Esophagus (tissue), 2 donors: ENCODE data around the gene AOC3. TPM values are rescaled to one million over a fixed set of nuclear protein-coding genes. Genes with fewer than 3 reads are reported as not detected.
A peak's percentile ranks its signal among the peaks of the same experiment; 100 is the strongest.
"Not testable (repeated sequence)": the region's sequence is repeated elsewhere in the genome, so short reads cannot be mapped to it uniquely, and the experiment has no call there.

Source experiments
- H3K27ac ChIP-seq, 2 donors: one replicate each; pipeline ENCODE4 v1.5.1; 2013; ENCODE audit warnings: low read depth in 2 of 2, mild to moderate bottlenecking in 2 of 2, inconsistent platforms in 1 of 2, low read length in 1 of 2, moderate library complexity in 1 of 2
- H3K27me3 ChIP-seq, 2 donors: one replicate each; pipeline ENCODE4 v1.6.1; 2013; ENCODE audit warnings: low read length in 2 of 2, control low read depth in 1 of 2, mild to moderate bottlenecking in 1 of 2; ENCODE audit not compliant: insufficient read depth in 2 of 2, control insufficient read depth in 1 of 2
- H3K36me3 ChIP-seq, 2 donors: one replicate each; pipeline ENCODE4 v1.6.1; 2013; ENCODE audit warnings: low read length in 1 of 2; ENCODE audit not compliant: control insufficient read depth in 2 of 2, insufficient read depth in 2 of 2
- H3K4me1 ChIP-seq, 2 donors: one replicate each; pipeline ENCODE4 v1.6.1; 2013; ENCODE audit warnings: low read length in 1 of 2; ENCODE audit not compliant: control insufficient read depth in 2 of 2, insufficient read depth in 2 of 2
- H3K4me3 ChIP-seq, 2 donors: one replicate each; pipeline ENCODE4 v1.5.1; 2013; ENCODE audit warnings: low read length in 2 of 2, mild to moderate bottlenecking in 2 of 2, low read depth in 1 of 2, moderate library complexity in 1 of 2
- H3K9me3 ChIP-seq, 2 donors: one replicate each; pipeline ENCODE4 v1.6.1; 2013; ENCODE audit warnings: mild to moderate bottlenecking in 2 of 2, low read depth in 1 of 2, low read length in 1 of 2, moderate library complexity in 1 of 2; ENCODE audit not compliant: control insufficient read depth in 2 of 2, insufficient read depth in 1 of 2
- WGBS, 2 donors: extraction: QIAGEN DNeasy Blood & Tissue Kit; methylation state at CpG; one replicate each; pipeline ENCODE4 v1.1.7; 2013; 5-methylcytosine and 5-hydroxymethylcytosine counted together
- polyA plus RNA-seq, 2 donors: library from polyadenylated mRNA; stranded (reverse); fragments of 200-250 nt; gene quantifications; one replicate each; pipeline ENCODE4 v1.2.3, GENCODE V29; 2013
- donor health status: healthy with polysubstance abuse.
- donor health status: Bipolar disorder and iron deficiency.

Gene AOC3
- polyA plus RNA-seq, 2 donors = 9.7 to 25.3 TPM

- Histone ChIP-seq H3K9me3 (no peaks in the 10 kb centered on the region), H3K27me3 (no peaks in the 10 kb centered on the region), H3K27ac (no peak overlapping the region), H3K36me3 (no peaks in the 10 kb centered on the region), H3K4me1 (no peaks in the 10 kb centered on the region), H3K4me3 (no peak overlapping the region)
- 51 to 56% methylated on average over 15 of the region's 15 CpGs for WGBS, 2 donors
Observed at GRCh38 chr17:42886283-42887176, 35.5 kb downstream of the AOC3 start.

- Histone ChIP-seq H3K4me1 (no peaks in the 10 kb centered on the region), H3K4me3 (no peak overlapping the region), H3K27me3 (no peaks in the 10 kb centered on the region), H3K27ac (no peak overlapping the region), H3K9me3 (no peaks in the 10 kb centered on the region), H3K36me3 (no peaks in the 10 kb centered on the region)
- WGBS, 2 donors = 88 to 92% methylated on average over 7 of the region's 7 CpGs
Observed at GRCh38 chr17:42889809-42890208, 38.8 kb downstream of the AOC3 start.

- peak overlapping the region; percentile 54 to 64 for H3K27ac ChIP-seq
- no peaks in the 10 kb centered on the region for H3K36me3 ChIP-seq
- no peaks in the 10 kb centered on the region for H3K9me3 ChIP-seq
- no peaks in the 10 kb centered on the region for H3K4me1 ChIP-seq
- no peaks in the 10 kb centered on the region for H3K27me3 ChIP-seq
- WGBS, 2 donors = 52 to 56% methylated on average over 10 of the region's 10 CpGs
- no peak overlapping the region for H3K4me3 ChIP-seq
Observed at GRCh38 chr17:42891539-42892152, 40.6 kb downstream of the AOC3 start.

- WGBS, 2 donors = 45 to 55% methylated on average over 4 of the region's 4 CpGs
- H3K27ac ChIP-seq = no peak overlapping the region
- no peaks in the 10 kb centered on the region for H3K27me3 ChIP-seq
- no peaks in the 10 kb centered on the region for H3K9me3 ChIP-seq
- H3K36me3 ChIP-seq = no peaks in the 10 kb centered on the region
- H3K4me3 ChIP-seq = no peak overlapping the region
- H3K4me1 ChIP-seq = no peaks in the 10 kb centered on the region
Observed at GRCh38 chr17:42893359-42893758, 42.4 kb downstream of the AOC3 start.

GRCh38 chr17:42894283-42895184, 43.5 kb downstream of the AOC3 start:
- Histone ChIP-seq H3K27me3 (no peaks in the 10 kb centered on the region), H3K4me3 (no peak overlapping the region), H3K4me1 (no peaks in the 10 kb centered on the region), H3K9me3 (no peaks in the 10 kb centered on the region), H3K36me3 (no peaks in the 10 kb centered on the region), H3K27ac (no peak overlapping the region)
- WGBS, 2 donors = 68 to 82% methylated on average over 12 of the region's 12 CpGs

GRCh38 chr17:42895185-42895555, 44.2 kb downstream of the AOC3 start:
- no peak overlapping the region for H3K27ac ChIP-seq
- H3K9me3 ChIP-seq = no peaks in the 10 kb centered on the region
- H3K27me3 ChIP-seq = no peaks in the 10 kb centered on the region
- no peaks in the 10 kb centered on the region for H3K4me1 ChIP-seq
- H3K36me3 ChIP-seq = no peaks in the 10 kb centered on the region
- no peak overlapping the region for H3K4me3 ChIP-seq
- WGBS, 2 donors = 14 to 20% methylated on average over 2 of the region's 2 CpGs

- 83 to 88% methylated on average over 7 of the region's 7 CpGs for WGBS, 2 donors
- Histone ChIP-seq H3K4me1 (no peaks in the 10 kb centered on the region), H3K27me3 (no peaks in the 10 kb centered on the region), H3K27ac (no peak overlapping the region), H3K36me3 (no peaks in the 10 kb centered on the region), H3K9me3 (no peaks in the 10 kb centered on the region), H3K4me3 (no peak overlapping the region)
Observed at GRCh38 chr17:42898147-42898811, 47.3 kb downstream of the AOC3 start.

- WGBS, 2 donors = 78 to 83% methylated on average over 3 of the region's 3 CpGs
- H3K36me3 ChIP-seq, H3K4me3 ChIP-seq, H3K27me3 ChIP-seq, H3K27ac ChIP-seq, H3K9me3 ChIP-seq, H3K4me1 ChIP-seq: not testable (repeated sequence)
Observed at GRCh38 chr17:42899981-42900380, 49.0 kb downstream of the AOC3 start.
